ENCODE measurements around the gene VTI1A.

DNA sequence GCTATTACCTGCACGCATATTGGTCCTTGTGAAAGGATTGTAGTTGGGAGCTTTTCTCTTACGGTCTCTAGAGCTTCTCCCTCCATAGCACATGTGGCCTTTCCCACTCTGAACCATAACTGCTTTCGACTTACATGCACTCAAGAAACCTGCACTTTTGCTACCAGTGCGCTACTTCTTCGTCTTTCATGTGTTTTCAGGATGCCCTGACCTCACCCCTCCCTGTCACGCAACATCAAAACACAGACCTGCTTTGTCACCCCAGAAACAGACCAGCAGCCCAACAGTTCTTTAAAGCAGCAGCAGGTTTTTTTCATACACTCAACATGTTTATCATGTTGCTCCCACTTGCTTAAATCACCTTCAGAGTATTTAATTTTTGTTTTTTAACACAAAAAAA, 259.6 kb downstream of the VTI1A start:
- TF ChIP-seq, protein P1, sequence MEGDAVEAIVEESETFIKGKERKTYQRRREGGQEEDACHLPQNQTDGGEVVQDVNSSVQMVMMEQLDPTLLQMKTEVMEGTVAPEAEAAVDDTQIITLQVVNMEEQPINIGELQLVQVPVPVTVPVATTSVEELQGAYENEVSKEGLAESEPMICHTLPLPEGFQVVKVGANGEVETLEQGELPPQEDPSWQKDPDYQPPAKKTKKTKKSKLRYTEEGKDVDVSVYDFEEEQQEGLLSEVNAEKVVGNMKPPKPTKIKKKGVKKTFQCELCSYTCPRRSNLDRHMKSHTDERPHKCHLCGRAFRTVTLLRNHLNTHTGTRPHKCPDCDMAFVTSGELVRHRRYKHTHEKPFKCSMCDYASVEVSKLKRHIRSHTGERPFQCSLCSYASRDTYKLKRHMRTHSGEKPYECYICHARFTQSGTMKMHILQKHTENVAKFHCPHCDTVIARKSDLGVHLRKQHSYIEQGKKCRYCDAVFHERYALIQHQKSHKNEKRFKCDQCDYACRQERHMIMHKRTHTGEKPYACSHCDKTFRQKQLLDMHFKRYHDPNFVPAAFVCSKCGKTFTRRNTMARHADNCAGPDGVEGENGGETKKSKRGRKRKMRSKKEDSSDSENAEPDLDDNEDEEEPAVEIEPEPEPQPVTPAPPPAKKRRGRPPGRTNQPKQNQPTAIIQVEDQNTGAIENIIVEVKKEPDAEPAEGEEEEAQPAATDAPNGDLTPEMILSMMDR (conservative IDR thresholded peaks at IDR 0.05; ENCODE audit: low read depth in 2 of 2), result no peak
- TF ChIP-seq EZH2phosphoT487 (IDR thresholded peaks at IDR 0.05; ENCODE audit: unreplicated experiment) (no peak), CREB1 (CRISPR knock-in tag; IDR thresholded peaks at IDR 0.05; ENCODE audit: low read depth) (no peak), POLR2AphosphoS5 (IDR thresholded peaks at IDR 0.05; ENCODE audit: low read depth) (no peak), EZH2 (IDR thresholded peaks at IDR 0.05; ENCODE audit: low read depth, unreplicated experiment) (no peak), STAT1 (IDR thresholded peaks at IDR 0.05; ENCODE audit: unreplicated experiment) (no peak), ZNF114 (CRISPR knock-in tag; IDR thresholded peaks at IDR 0.05) (no peak), JUNB (IDR thresholded peaks at IDR 0.05; ENCODE audit: unreplicated experiment) (no peak), NANOG (IDR thresholded peaks at IDR 0.05; ENCODE audit: borderline replicate concordance) (no peak), ZNF331 (CRISPR knock-in tag; IDR thresholded peaks at IDR 0.05; ENCODE audit: low read depth) (no peak)
- TF ChIP-seq, protein P2, sequence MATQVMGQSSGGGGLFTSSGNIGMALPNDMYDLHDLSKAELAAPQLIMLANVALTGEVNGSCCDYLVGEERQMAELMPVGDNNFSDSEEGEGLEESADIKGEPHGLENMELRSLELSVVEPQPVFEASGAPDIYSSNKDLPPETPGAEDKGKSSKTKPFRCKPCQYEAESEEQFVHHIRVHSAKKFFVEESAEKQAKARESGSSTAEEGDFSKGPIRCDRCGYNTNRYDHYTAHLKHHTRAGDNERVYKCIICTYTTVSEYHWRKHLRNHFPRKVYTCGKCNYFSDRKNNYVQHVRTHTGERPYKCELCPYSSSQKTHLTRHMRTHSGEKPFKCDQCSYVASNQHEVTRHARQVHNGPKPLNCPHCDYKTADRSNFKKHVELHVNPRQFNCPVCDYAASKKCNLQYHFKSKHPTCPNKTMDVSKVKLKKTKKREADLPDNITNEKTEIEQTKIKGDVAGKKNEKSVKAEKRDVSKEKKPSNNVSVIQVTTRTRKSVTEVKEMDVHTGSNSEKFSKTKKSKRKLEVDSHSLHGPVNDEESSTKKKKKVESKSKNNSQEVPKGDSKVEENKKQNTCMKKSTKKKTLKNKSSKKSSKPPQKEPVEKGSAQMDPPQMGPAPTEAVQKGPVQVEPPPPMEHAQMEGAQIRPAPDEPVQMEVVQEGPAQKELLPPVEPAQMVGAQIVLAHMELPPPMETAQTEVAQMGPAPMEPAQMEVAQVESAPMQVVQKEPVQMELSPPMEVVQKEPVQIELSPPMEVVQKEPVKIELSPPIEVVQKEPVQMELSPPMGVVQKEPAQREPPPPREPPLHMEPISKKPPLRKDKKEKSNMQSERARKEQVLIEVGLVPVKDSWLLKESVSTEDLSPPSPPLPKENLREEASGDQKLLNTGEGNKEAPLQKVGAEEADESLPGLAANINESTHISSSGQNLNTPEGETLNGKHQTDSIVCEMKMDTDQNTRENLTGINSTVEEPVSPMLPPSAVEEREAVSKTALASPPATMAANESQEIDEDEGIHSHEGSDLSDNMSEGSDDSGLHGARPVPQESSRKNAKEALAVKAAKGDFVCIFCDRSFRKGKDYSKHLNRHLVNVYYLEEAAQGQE (IDR thresholded peaks at IDR 0.05; ENCODE audit: unreplicated experiment), result no peak
- TF ChIP-seq, protein P3, sequence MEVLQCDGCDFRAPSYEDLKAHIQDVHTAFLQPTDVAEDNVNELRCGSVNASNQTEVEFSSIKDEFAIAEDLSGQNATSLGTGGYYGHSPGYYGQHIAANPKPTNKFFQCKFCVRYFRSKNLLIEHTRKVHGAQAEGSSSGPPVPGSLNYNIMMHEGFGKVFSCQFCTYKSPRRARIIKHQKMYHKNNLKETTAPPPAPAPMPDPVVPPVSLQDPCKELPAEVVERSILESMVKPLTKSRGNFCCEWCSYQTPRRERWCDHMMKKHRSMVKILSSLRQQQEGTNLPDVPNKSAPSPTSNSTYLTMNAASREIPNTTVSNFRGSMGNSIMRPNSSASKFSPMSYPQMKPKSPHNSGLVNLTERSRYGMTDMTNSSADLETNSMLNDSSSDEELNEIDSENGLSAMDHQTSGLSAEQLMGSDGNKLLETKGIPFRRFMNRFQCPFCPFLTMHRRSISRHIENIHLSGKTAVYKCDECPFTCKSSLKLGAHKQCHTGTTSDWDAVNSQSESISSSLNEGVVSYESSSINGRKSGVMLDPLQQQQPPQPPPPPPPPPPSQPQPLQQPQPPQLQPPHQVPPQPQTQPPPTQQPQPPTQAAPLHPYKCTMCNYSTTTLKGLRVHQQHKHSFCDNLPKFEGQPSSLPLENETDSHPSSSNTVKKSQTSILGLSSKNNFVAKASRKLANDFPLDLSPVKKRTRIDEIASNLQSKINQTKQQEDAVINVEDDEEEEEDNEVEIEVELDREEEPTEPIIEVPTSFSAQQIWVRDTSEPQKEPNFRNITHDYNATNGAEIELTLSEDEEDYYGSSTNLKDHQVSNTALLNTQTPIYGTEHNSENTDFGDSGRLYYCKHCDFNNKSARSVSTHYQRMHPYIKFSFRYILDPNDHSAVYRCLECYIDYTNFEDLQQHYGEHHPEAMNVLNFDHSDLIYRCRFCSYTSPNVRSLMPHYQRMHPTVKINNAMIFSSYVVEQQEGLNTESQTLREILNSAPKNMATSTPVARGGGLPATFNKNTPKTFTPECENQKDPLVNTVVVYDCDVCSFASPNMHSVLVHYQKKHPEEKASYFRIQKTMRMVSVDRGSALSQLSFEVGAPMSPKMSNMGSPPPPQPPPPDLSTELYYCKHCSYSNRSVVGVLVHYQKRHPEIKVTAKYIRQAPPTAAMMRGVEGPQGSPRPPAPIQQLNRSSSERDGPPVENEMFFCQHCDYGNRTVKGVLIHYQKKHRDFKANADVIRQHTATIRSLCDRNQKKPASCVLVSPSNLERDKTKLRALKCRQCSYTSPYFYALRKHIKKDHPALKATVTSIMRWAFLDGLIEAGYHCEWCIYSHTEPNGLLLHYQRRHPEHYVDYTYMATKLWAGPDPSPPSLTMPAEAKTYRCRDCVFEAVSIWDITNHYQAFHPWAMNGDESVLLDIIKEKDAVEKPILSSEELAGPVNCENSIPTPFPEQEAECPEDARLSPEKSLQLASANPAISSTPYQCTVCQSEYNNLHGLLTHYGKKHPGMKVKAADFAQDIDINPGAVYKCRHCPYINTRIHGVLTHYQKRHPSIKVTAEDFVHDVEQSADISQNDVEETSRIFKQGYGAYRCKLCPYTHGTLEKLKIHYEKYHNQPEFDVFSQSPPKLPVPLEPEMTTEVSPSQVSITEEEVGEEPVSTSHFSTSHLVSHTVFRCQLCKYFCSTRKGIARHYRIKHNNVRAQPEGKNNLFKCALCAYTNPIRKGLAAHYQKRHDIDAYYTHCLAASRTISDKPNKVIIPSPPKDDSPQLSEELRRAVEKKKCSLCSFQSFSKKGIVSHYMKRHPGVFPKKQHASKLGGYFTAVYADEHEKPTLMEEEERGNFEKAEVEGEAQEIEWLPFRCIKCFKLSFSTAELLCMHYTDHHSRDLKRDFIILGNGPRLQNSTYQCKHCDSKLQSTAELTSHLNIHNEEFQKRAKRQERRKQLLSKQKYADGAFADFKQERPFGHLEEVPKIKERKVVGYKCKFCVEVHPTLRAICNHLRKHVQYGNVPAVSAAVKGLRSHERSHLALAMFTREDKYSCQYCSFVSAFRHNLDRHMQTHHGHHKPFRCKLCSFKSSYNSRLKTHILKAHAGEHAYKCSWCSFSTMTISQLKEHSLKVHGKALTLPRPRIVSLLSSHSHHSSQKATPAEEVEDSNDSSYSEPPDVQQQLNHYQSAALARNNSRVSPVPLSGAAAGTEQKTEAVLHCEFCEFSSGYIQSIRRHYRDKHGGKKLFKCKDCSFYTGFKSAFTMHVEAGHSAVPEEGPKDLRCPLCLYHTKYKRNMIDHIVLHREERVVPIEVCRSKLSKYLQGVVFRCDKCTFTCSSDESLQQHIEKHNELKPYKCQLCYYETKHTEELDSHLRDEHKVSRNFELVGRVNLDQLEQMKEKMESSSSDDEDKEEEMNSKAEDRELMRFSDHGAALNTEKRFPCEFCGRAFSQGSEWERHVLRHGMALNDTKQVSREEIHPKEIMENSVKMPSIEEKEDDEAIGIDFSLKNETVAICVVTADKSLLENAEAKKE (CRISPR knock-in tag; IDR thresholded peaks at IDR 0.05), result no peak
- TF ChIP-seq, protein P4, sequence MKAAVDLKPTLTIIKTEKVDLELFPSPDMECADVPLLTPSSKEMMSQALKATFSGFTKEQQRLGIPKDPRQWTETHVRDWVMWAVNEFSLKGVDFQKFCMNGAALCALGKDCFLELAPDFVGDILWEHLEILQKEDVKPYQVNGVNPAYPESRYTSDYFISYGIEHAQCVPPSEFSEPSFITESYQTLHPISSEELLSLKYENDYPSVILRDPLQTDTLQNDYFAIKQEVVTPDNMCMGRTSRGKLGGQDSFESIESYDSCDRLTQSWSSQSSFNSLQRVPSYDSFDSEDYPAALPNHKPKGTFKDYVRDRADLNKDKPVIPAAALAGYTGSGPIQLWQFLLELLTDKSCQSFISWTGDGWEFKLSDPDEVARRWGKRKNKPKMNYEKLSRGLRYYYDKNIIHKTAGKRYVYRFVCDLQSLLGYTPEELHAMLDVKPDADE (IDR thresholded peaks at IDR 0.05), result no peak
